Central memory CD8-positive, alpha-beta T cell (primary cell): ENCODE data around the gene TINCR.
"Not testable (repeated sequence)": the region's sequence is repeated elsewhere in the genome, so short reads cannot be mapped to it uniquely, and the experiment has no call there.

Experiments
- ATAC-seq: fragments of 150-1000 bp; cut with Tn5 transposase; replicated peaks from 2 replicates; pipeline ENCODE4 v1.10.0; 2022; ENCODE audit warnings: mild to moderate bottlenecking, moderate FRiP score, moderate number of reproducible peaks; ENCODE audit not compliant: poor library complexity, severe bottlenecking; ENCODE audit errors: extremely low read depth
- DNase-seq, 2 donors: peaks; one replicate each; pipeline ENCODE4 v3.0.0; 2021; ENCODE audit warnings: low spot score in 2 of 2
- H3K27ac Mint-ChIP-seq: one replicate; pipeline ENCODE4 v1.8.0; 2022; ENCODE audit warnings: low read depth, mild to moderate bottlenecking, moderate library complexity, mixed read lengths
- H3K27me3 Mint-ChIP-seq: one replicate; pipeline ENCODE4 v1.8.0; 2022; ENCODE audit warnings: mixed read lengths
- H3K36me3 Mint-ChIP-seq: one replicate; pipeline ENCODE4 v1.8.0; 2022; ENCODE audit warnings: mild to moderate bottlenecking, moderate library complexity, mixed read lengths; ENCODE audit not compliant: insufficient read depth
- H3K4me1 Mint-ChIP-seq: one replicate; pipeline ENCODE4 v1.8.0; 2022; ENCODE audit warnings: mixed read lengths
- H3K4me3 Mint-ChIP-seq: one replicate; pipeline ENCODE4 v1.8.0; 2022; ENCODE audit warnings: mild to moderate bottlenecking, moderate library complexity, mixed read lengths
- H3K9me3 Mint-ChIP-seq: one replicate; pipeline ENCODE4 v1.8.0; 2022; ENCODE audit warnings: mixed read lengths

The TINCR gene

GRCh38 chr19:5567360-5567969, at the start of gene TINCR:
TSS of gene TINCR (minus strand) at chr19:5567953.
- H3K4me1 Mint-ChIP-seq, result no peaks in the 10 kb centered on the region
- H3K36me3 Mint-ChIP-seq, result peaks cover 2% of the 10 kb centered on the region
- peaks cover 9% of the 10 kb centered on the region for H3K27me3 Mint-ChIP-seq
- no peak for DNase-seq
- no peak for ATAC-seq
- H3K9me3 Mint-ChIP-seq, result no peaks in the 10 kb centered on the region
- no peak within 1 kb of the TSS for H3K27ac Mint-ChIP-seq
- H3K4me3 Mint-ChIP-seq, result no peak within 1 kb of the TSS

GRCh38 chr19:5617080-5617479, 49.3 kb upstream of the TINCR start:
- Mint-ChIP-seq H3K4me3 (no peak overlapping the region), H3K9me3 (no peaks in the 10 kb centered on the region), H3K36me3 (peaks cover 82% of the 10 kb centered on the region), H3K27me3 (no peaks in the 10 kb centered on the region), H3K4me1 (peaks cover 49% of the 10 kb centered on the region), H3K27ac (no peak overlapping the region)
- ATAC-seq, result no peak
- no peak for DNase-seq

GRCh38 chr19:5615756-5616327, 48.1 kb upstream of the TINCR start:
- Mint-ChIP-seq H3K4me3 (no peak overlapping the region), H3K36me3 (peaks cover 80% of the 10 kb centered on the region), H3K27me3 (no peaks in the 10 kb centered on the region), H3K27ac (no peak overlapping the region), H3K4me1 (peaks cover 38% of the 10 kb centered on the region), H3K9me3 (no peaks in the 10 kb centered on the region)
- ATAC-seq (no peak), DNase-seq (no peak)

GRCh38 chr19:5612891-5613865, 45.4 kb upstream of the TINCR start:
- no peaks in the 10 kb centered on the region for H3K27me3 Mint-ChIP-seq
- no peak for ATAC-seq
- peaks cover 21% of the 10 kb centered on the region for H3K4me1 Mint-ChIP-seq
- H3K9me3 Mint-ChIP-seq, result no peaks in the 10 kb centered on the region
- DNase-seq, result no peak
- no peak overlapping the region for H3K4me3 Mint-ChIP-seq
- H3K27ac Mint-ChIP-seq, result peak overlapping the region; percentile 67
- peaks cover 89% of the 10 kb centered on the region for H3K36me3 Mint-ChIP-seq

GRCh38 chr19:5609881-5610448, 42.2 kb upstream of the TINCR start:
- H3K27me3 Mint-ChIP-seq, result no peaks in the 10 kb centered on the region
- peaks cover 42% of the 10 kb centered on the region for H3K4me1 Mint-ChIP-seq
- no peak for DNase-seq
- peaks cover 89% of the 10 kb centered on the region for H3K36me3 Mint-ChIP-seq
- H3K27ac Mint-ChIP-seq, result peak overlapping the region; percentile 1
- H3K4me3 Mint-ChIP-seq, result no peak overlapping the region
- H3K9me3 Mint-ChIP-seq, result no peaks in the 10 kb centered on the region
- ATAC-seq, result no peak

GRCh38 chr19:5608766-5609165, 41.0 kb upstream of the TINCR start:
- Mint-ChIP-seq H3K36me3 (peaks cover 88% of the 10 kb centered on the region), H3K4me1 (peaks cover 41% of the 10 kb centered on the region)
- H3K27me3 Mint-ChIP-seq, ATAC-seq, H3K4me3 Mint-ChIP-seq, DNase-seq, H3K27ac Mint-ChIP-seq, H3K9me3 Mint-ChIP-seq: not testable (repeated sequence)

- H3K4me3 Mint-ChIP-seq, result no peak overlapping the region
- no peak overlapping the region for H3K27ac Mint-ChIP-seq
- H3K27me3 Mint-ChIP-seq, result no peaks in the 10 kb centered on the region
Measured at GRCh38 chr19:5608291-5608690, 40.5 kb upstream of the TINCR start.

GRCh38 chr19:5607318-5608275, 39.8 kb upstream of the TINCR start:
- peaks cover 86% of the 10 kb centered on the region for H3K36me3 Mint-ChIP-seq

More at GRCh38 chr19:5608291-5608690, 40.5 kb upstream of the TINCR start:
- no peaks in the 10 kb centered on the region for H3K9me3 Mint-ChIP-seq
- DNase-seq (no peak), ATAC-seq (no peak)
- peaks cover 87% of the 10 kb centered on the region for H3K36me3 Mint-ChIP-seq
- peaks cover 36% of the 10 kb centered on the region for H3K4me1 Mint-ChIP-seq

GRCh38 chr19:5605362-5605761, 37.6 kb upstream of the TINCR start:
- H3K27me3 Mint-ChIP-seq, result no peaks in the 10 kb centered on the region
- peaks cover 30% of the 10 kb centered on the region for H3K4me1 Mint-ChIP-seq
- no peak for DNase-seq
- no peak for ATAC-seq
- H3K9me3 Mint-ChIP-seq, result no peaks in the 10 kb centered on the region
- peaks cover 84% of the 10 kb centered on the region for H3K36me3 Mint-ChIP-seq
- H3K27ac Mint-ChIP-seq, result peak overlapping the region; percentile 81
- H3K4me3 Mint-ChIP-seq, result no peak overlapping the region

More at GRCh38 chr19:5607318-5608275, 39.8 kb upstream of the TINCR start:
- no peak overlapping the region for H3K27ac Mint-ChIP-seq
- no peak overlapping the region for H3K4me3 Mint-ChIP-seq
- DNase-seq (no peak), ATAC-seq (no peak)
- no peaks in the 10 kb centered on the region for H3K9me3 Mint-ChIP-seq
- peaks cover 30% of the 10 kb centered on the region for H3K4me1 Mint-ChIP-seq
- no peaks in the 10 kb centered on the region for H3K27me3 Mint-ChIP-seq

- Mint-ChIP-seq H3K27ac (no peak overlapping the region), H3K27me3 (no peaks in the 10 kb centered on the region), H3K4me1 (peaks cover 36% of the 10 kb centered on the region), H3K36me3 (peaks cover 83% of the 10 kb centered on the region), H3K4me3 (no peak overlapping the region), H3K9me3 (no peaks in the 10 kb centered on the region)
- no peak for DNase-seq
- ATAC-seq, result no peak
Measured at GRCh38 chr19:5603626-5604025, 35.9 kb upstream of the TINCR start.

GRCh38 chr19:5600797-5601196, 33.0 kb upstream of the TINCR start:
- no peak for ATAC-seq
- no peak for DNase-seq
- no peaks in the 10 kb centered on the region for H3K27me3 Mint-ChIP-seq
- peak overlapping the region; percentile 46 for H3K27ac Mint-ChIP-seq
- peaks cover 82% of the 10 kb centered on the region for H3K36me3 Mint-ChIP-seq
- no peaks in the 10 kb centered on the region for H3K9me3 Mint-ChIP-seq
- H3K4me3 Mint-ChIP-seq, result no peak overlapping the region
- H3K4me1 Mint-ChIP-seq, result peaks cover 21% of the 10 kb centered on the region
